DMS153 treated with DMSO at 0.1 percent for 48 hours (cell line): ENCODE measurements around the gene MUC13.

Experiments used
- DNase-seq: peaks from one replicate; lab custom pipeline; 2025; ENCODE audit not compliant: unreplicated experiment; lab: John Stamatoyannopoulos, UW

Gene MUC13

DNA sequence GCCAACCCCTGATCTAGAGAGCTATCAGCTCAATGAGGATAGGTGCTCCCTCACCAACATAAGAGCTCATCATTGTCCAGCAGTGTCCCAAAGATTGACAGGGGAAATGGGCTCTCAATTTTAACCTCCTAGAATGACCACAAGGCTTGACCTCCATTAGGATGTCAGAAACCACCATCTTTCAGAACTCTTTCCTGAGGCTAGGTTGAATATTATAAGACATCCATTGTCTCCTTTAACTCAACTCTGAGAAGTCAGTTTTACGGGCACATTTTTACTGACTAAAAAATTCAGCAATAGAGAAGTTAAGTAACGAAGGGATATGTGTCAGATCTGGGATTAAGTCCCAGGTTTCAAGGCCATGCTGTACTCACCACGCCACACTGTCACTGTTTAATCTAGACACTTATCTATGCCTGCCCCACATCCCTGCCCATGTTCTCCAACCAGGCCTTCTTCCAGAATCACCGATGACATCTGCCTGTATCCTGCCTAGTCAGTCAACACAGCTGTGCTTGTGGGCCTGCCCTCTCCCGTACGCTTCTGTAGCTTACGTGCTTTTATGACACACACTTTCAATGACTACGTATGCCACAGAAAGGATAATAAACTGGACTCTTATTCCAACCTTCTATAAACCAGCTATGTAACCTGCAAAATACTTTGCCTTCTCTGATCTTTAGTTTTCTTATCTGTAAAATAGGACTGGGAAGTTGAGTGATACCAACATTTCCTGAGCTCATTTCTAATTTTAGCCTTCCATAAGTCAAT is 17.1 kb upstream of the MUC13 start:
- DNase-seq, result no peak

DNA sequence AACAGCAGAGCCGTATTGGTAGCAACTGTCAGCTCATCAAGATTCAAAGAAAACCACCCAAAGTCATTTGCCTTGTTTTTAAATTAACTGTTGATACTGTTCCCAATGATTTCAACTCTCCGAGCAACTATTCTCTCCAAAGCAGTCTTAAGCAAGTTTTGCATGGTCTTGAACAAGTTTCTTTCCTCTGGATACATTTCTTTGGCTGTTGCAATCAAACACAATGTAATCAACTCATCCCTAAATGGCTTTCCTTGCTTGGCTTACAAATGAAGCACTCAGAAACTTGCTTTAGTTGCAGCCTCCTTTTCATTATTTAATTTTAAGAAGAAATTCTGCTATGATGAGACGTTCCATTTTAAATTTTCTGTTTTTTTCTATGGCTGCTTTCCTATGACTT is 15.5 kb upstream of the MUC13 start:
- DNase-seq, result no peak

DNA sequence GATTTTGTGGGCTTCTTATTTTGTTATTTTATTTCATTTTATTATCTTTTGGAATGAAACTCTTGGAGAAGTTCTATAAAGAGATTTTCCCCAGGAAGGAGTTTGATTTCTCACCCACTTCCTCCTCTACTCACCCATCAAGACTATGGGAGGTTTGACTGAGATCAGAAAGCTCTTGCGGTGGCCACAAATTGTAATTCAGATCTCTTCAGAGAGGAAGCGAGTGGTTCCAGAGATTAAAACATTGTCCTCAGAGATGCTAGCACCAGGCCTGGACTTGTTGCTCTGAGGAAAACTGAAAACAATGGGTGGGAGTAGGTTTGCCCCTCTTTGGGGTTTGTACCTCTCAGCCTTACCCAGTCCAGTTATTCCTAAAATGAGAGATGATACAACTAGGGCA is 8.1 kb upstream of the MUC13 start:
- no peak for DNase-seq

- DNase-seq, result no peak
Observed at GRCh38 chr3:124941771-124942170, 7.2 kb upstream of the MUC13 start.

DNA sequence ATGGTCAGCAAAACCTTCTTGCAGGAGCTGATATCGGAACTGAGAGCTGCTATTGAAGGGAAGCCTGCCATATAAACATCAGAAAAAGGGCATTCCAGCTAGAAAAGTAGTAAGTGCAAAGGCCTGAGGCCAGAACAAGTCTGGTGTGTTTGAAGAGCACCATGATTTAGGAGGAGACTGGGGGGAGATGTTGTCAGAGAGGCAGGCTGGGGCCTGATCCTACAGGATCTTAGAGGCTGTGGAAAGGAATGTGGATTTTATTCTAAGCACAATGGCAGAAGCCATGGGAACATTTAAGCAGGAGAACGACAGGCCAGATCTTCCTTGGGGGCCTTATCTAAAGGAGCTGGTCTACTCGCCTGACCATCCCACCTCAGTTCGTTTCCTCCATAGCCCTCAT is 5.1 kb upstream of the MUC13 start:
- no peak for DNase-seq

DNA sequence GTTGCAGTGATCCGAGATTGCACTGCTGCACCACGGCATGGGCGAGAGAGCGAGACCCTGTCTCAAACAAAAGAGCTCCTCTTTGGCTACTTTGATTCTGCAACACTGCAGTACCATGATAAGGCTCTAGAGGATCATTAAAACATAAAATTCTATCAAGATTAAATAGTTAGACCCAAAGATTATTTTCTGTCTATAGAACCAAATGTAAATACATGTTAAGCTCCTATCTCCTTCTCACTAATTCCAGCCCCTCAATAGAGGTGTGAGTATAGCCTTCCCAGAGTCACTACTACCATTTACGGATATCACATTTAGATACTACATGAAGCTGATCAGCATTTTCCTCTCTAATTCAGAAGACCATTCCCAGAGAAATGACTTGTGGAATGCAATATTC is 4.3 kb upstream of the MUC13 start:
- no peak for DNase-seq

DNA sequence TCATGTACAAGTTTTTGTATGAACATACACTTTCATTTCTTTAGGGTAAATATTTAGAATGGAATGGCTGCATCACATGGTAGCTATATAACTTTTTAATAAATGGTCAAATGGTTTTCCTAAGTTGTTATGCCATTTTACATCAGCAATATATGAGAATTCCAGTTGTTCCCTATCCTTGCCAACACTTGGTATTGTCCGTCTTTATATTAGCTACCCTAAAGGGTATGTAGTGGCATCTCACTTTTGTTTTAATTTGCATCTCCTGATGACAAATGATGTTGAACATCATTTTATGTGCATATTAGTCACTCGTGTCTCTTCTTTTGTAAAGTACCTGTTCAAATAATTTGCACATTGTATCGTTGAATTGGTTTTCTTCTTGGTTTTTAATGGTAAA is 2.5 kb upstream of the MUC13 start:
- DNase-seq, result no peak

DNA sequence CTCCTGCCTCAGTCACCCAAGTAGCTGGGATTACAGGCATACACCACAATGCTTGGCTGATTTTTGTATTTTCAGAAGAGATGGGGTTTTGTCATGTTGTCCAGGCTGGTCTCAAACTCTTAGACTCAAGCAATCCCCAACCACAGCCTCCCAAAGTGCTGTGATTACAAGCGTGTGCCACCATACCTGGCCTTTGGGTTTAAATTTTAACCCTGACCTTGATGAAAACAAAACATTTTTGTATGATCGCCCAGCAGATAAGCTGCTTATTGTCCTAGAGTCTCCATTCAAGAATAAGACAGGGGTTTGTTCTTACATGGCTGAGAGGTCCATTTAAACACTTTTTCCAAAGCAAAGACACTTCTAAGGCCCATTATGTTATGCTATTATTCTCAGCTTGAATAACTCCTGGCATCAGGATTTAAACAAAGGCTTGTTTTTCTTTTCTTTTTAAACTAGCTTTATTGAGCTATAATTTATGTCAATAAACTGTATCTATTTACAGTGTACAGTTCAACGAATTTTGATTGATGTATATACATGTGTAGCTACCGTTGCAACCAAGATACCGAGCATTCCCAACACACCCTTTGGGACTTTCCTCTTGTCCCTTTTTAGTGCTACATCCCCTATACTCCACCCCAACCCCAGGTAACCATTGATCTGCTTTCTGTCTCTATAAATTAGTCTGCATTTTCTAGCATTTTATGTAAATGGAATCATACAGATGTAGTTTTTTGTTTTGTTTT is 1.4 kb upstream of the MUC13 start:
- DNase-seq, result no peak

DNA sequence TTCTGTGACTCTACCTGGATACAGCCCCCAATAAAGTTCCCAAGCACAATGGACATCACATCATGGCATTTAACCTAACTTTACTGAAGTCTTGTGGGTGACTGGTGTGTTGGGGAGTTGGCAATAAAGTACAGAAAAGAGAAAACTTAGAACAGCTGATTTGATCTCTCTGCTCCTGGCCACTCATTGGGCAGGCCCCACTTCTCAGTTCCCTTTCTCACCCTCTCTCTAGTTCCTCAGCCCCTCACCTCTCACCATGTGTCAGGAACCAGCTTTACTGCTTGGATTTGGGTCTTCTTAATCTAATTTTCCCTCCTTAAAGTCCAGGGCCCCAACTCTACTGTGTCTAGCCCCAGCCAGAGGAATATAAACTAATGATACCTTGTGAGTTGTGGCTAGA is 713 bp upstream of the MUC13 start:
- DNase-seq, result no peak

DNA sequence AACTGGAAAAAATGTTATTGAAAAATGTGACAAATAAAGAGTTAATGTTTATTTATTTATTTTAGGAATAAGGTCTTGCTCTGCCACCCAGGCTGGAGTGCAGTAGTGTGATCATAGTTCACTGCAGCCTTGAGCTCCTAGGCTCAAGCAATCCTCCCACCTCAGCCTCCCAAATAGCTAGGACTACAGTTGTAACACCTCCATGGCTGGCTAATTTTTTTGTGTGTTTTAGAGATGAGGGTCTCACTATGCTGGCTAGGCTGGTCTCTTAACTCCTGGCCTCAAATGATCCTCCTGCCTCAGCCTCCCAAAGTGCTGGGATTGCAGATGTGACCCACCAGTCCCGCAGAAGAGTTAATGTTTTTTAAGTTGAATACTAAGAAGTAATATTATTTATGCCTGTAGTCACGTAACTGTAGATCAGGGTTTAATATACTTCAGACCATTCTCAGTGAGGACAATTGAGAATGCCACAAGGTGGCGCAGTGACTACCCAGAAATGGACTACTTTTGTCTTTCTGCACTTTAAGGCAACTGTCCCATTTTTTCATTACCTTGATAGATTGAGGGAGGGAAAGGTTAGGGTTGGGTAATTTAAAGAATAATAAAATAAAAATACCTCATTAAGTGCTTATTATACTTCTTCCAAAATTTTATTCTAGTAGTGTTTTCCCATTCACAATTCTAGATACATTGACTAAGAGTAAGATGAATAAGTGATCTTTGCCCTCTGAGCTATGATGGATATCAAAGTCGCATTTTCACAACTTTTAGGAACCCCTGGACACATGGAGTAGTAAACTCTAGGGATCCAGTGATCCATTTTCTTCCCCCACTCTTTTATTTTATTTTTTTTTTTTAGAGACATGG is 6.0 kb downstream of the MUC13 start:
- DNase-seq, result peak; percentile 30

DNA sequence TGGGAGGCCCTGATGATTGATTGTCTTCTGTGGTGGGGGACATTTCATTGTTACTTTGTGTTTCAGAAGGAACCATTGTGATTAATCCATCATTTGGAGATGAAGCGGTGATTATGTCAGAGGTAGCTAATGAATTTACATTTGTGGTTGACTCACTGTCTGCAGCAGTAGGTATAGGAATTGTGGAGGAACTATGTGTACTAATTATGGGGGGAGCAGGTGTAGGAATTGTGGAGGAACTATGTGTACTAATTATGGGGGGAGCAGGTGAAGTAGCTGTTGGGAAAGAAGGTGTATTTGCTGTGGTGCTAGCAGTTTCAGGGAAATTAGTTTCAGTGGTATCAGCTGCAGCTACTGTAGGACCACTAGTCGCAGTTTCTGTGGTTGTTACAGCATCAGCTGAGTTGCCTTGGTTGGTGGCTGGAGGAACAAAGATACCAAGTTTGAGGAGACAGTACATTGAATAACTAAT is 6.9 kb downstream of the MUC13 start:
- DNase-seq, result no peak

GRCh38 chr3:124926426-124927101 is 8.0 kb downstream of the MUC13 start:
- no peak for DNase-seq

GRCh38 chr3:124924741-124925140 is 9.8 kb downstream of the MUC13 start:
- no peak for DNase-seq

DNA sequence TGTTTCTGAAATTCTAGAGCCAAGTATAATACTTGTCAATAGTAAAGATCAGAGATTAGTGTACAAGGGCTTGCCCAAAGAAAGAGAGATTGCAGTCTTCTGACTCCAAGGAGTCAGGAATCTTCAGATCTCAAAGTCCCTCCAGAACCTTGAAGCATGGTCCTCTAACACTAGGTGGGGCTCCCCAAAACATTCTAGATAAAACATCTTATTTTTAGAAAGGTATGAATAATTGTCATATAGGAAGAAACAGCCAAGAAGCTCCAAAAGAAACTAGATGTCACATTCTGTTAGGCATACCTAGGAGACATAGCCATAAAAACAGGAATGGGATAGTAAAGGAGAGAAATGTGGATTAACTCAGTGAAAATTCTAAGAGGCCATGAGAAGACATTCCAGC is 10.7 kb downstream of the MUC13 start:
- no peak for DNase-seq

- no peak for DNase-seq
Observed at GRCh38 chr3:124920718-124921117, 13.8 kb downstream of the MUC13 start.

DNA sequence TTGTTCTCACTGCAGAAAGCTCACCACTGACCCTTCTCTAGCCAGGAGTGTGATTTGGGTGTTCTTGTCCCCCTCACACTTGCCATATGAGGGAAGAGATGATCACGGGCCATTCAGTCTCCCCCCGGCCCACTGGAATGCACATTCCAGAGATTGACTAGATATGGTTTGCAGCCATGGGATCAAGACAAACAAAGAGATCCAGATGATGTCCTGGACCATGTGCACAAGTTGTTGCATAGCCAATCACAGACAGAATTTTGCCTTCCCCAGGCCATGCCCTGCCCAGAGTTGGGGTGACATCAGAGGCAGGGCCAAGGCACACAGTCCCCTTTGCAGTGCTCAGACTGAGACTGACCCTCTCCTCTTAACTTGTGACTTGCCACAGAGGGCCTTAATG is 14.8 kb downstream of the MUC13 start:
- DNase-seq, result no peak

DNA sequence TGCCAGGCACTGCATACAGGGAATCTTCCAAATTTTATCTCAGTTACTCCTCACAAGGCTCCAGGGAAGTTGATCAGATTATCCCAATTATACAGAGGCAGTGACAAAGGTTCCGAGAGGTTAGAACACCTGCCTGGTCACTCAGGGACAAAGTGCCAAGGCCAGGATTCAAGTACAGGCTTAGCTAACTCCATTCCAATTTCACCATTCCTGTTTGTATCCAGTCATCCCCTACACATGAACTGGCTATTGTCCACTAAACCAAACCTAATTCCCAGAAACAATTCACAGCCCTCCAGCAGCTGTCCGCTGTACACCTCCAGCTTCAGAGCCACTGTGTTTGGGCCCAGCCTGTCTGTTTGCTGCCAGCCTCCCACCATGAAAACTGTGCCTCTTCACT is 16.0 kb downstream of the MUC13 start:
- no peak for DNase-seq

GRCh38 chr3:124916837-124917409 is 17.6 kb downstream of the MUC13 start:
- DNase-seq, result no peak

- no peak for DNase-seq
Observed at GRCh38 chr3:124915254-124915653, 19.3 kb downstream of the MUC13 start.

GRCh38 chr3:124907957-124908356 is 26.6 kb downstream of the MUC13 start:
- no peak for DNase-seq
